Endodermal cell (in vitro differentiated cells): ENCODE results near the gene AGBL1. TPM values are rescaled to one million over a fixed set of nuclear protein-coding genes. Genes with fewer than 3 reads are reported as not detected.

Experiments used
- DNase-seq: peaks from one replicate; pipeline ENCODE4 v3.0.0-alpha.2; 2017
- H3K27ac ChIP-seq: 2 replicates; pipeline ENCODE4 v1.5.1; 2013; ENCODE audit warnings: mild to moderate bottlenecking, low read depth, low read length, moderate library complexity
- H3K27me3 ChIP-seq: 2 replicates; pipeline ENCODE4 v1.6.1; 2013; ENCODE audit warnings: mild to moderate bottlenecking, low read length, moderate library complexity; ENCODE audit not compliant: insufficient read depth, control insufficient read depth, poor library complexity, severe bottlenecking
- H3K36me3 ChIP-seq: 2 replicates; pipeline ENCODE4 v1.7.0; 2013; ENCODE audit warnings: mild to moderate bottlenecking, low read length, moderate library complexity; ENCODE audit not compliant: control insufficient read depth, insufficient read depth
- H3K4me1 ChIP-seq: one replicate; pipeline ENCODE4 v1.7.0; 2013; ENCODE audit warnings: low read length; ENCODE audit not compliant: control insufficient read depth, insufficient read depth
- H3K4me3 ChIP-seq: 2 replicates; pipeline ENCODE4 v1.5.1; 2013; ENCODE audit warnings: mild to moderate bottlenecking, low read length, moderate library complexity
- H3K9ac ChIP-seq: 2 replicates; pipeline ENCODE4 v1.6.1; 2013; ENCODE audit warnings: mild to moderate bottlenecking, low read length, moderate library complexity; ENCODE audit not compliant: poor library complexity, severe bottlenecking; ENCODE audit errors: extremely low read depth
- H3K9me3 ChIP-seq: 2 replicates; pipeline ENCODE4 v1.6.1; 2013; ENCODE audit warnings: mild to moderate bottlenecking, low read length, moderate library complexity; ENCODE audit not compliant: control insufficient read depth
- H3K27ac Mint-ChIP-seq: 2 replicates; pipeline ENCODE4 v1.8.0; 2020; ENCODE audit warnings: mixed read lengths
- H3K27me3 Mint-ChIP-seq: 2 replicates; pipeline ENCODE4 v1.8.0; 2021; ENCODE audit warnings: mild to moderate bottlenecking, mixed read lengths; ENCODE audit not compliant: insufficient read depth
- H3K36me3 Mint-ChIP-seq: 2 replicates; pipeline ENCODE4 v1.8.0; 2020; ENCODE audit warnings: low read depth, mixed read lengths
- H3K4me1 Mint-ChIP-seq: 2 replicates; pipeline ENCODE4 v1.8.0; 2020; ENCODE audit warnings: mixed read lengths
- H3K4me3 Mint-ChIP-seq: 2 replicates; pipeline ENCODE4 v1.8.0; 2020; ENCODE audit warnings: mild to moderate bottlenecking, moderate library complexity, mixed read lengths
- H3K9me3 Mint-ChIP-seq: 2 replicates; pipeline ENCODE4 v1.8.0; 2020; ENCODE audit warnings: mild to moderate bottlenecking, mixed read lengths
- CTCF ChIP-seq: fragments of 200-600 bp; sonication (generic); conservative IDR thresholded peaks from 2 replicates; pipeline ENCODE4 v1.5.0; 2021; ENCODE audit warnings: antibody characterized with exemption, mild to moderate bottlenecking
- WGBS, 2 experiments: methylation state at CpG; one replicate each; pipeline versions ENCODE4 v1.1.5 to v1.1.7; 2013; ENCODE audit warnings: missing lambda C conversion rate in 2 of 2, mixed read lengths in 1 of 2; ENCODE audit not compliant: insufficient coverage in 1 of 2, insufficient read length in 1 of 2; 5-methylcytosine and 5-hydroxymethylcytosine counted together
- total RNA-seq, 2 donors: library from RNA; stranded (reverse); fragmentation: NEBNext Ultra II Directional in 1 of 2; extraction: Animal tissue kit (Norgen Biotek cat#: 25700) in 1 of 2; gene quantifications; 2 replicates in 1 of 2; 3 replicates in 1 of 2; pipeline ENCODE4 v1.2.1, GENCODE V29; 2021

The AGBL1 gene
- total RNA-seq, 2 donors from 2014 or later: 0.07 to 0.11 TPM

- H3K9me3 Mint-ChIP-seq: no peaks in the 10 kb centered on the region
- H3K4me1 ChIP-seq: no peaks in the 10 kb centered on the region
- peaks cover 33% of the 10 kb centered on the region for H3K27me3 Mint-ChIP-seq
- no peaks in the 10 kb centered on the region for H3K4me1 Mint-ChIP-seq
- DNase-seq: no peak
- no peak overlapping the region for H3K4me3 ChIP-seq
- H3K27me3 ChIP-seq: peaks cover 55% of the 10 kb centered on the region
- no peaks in the 10 kb centered on the region for H3K36me3 Mint-ChIP-seq
- no peaks in the 10 kb centered on the region for H3K36me3 ChIP-seq
- H3K27ac ChIP-seq: no peak overlapping the region
- H3K9me3 ChIP-seq: peaks cover 10% of the 10 kb centered on the region
- no peak overlapping the region for H3K9ac ChIP-seq
- H3K4me3 Mint-ChIP-seq: no peak overlapping the region
- 83 to 92% methylated on average over 4 of the region's 4 CpGs for WGBS, 2 experiments
- no peak for TF ChIP-seq CTCF
- no peak overlapping the region for H3K27ac Mint-ChIP-seq
Observed at GRCh38 chr15:86540840-86541467, 461.3 kb downstream of the AGBL1 start.

- no peaks in the 10 kb centered on the region for H3K36me3 Mint-ChIP-seq
- Histone ChIP-seq H3K9ac (no peak overlapping the region), H3K27me3 (peaks cover 60% of the 10 kb centered on the region), H3K4me1 (no peaks in the 10 kb centered on the region), H3K27ac (no peak overlapping the region), H3K4me3 (no peak overlapping the region), H3K36me3 (no peaks in the 10 kb centered on the region), H3K9me3 (peaks cover 10% of the 10 kb centered on the region)
- H3K4me3 Mint-ChIP-seq: no peak overlapping the region
- DNase-seq: no peak
- 92 to 100% methylated on average over 1 of the region's 1 CpG for WGBS, 2 experiments
- peaks cover 39% of the 10 kb centered on the region for H3K27me3 Mint-ChIP-seq
- TF ChIP-seq CTCF: peak; percentile 47
- H3K27ac Mint-ChIP-seq: no peak overlapping the region
- no peaks in the 10 kb centered on the region for H3K4me1 Mint-ChIP-seq
- no peaks in the 10 kb centered on the region for H3K9me3 Mint-ChIP-seq
Observed at GRCh38 chr15:86541540-86541939, 461.9 kb downstream of the AGBL1 start.

DNA sequence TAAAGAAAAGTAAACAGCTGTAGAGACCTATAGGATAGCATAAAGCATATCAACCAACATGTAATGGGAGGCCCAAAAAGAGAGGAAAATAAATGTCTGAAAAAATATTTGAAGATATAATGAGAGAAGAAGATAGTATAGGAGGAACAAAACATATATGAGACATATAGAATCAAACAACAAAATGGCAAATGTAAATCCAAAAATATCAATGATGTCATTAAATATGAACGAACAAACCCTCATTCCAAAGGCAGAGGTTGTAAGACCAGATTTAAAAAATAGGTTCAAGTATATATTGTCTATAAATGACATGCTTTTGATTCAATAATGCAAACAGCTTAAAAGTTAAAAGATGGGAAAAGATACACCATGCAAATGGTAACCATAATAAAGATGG, 470.4 kb downstream of the AGBL1 start:
- Histone ChIP-seq H3K27me3 (peaks cover 48% of the 10 kb centered on the region), H3K36me3 (no peaks in the 10 kb centered on the region), H3K4me3 (no peak overlapping the region), H3K4me1 (peaks cover 2% of the 10 kb centered on the region), H3K27ac (no peak overlapping the region), H3K9ac (no peak overlapping the region), H3K9me3 (peaks cover 11% of the 10 kb centered on the region)
- H3K4me1 Mint-ChIP-seq: no peaks in the 10 kb centered on the region
- no peak for TF ChIP-seq CTCF
- H3K27me3 Mint-ChIP-seq: peaks cover 25% of the 10 kb centered on the region
- no peaks in the 10 kb centered on the region for H3K36me3 Mint-ChIP-seq
- no CpG with 5 or more reads among the region's 1 CpG for WGBS, 2 experiments
- peaks cover 4% of the 10 kb centered on the region for H3K9me3 Mint-ChIP-seq
- no peak overlapping the region for H3K4me3 Mint-ChIP-seq
- no peak for DNase-seq
- no peak overlapping the region for H3K27ac Mint-ChIP-seq
